Measurements from ENCODE around the gene CHRNA1. TPM values are rescaled to one million over a fixed set of nuclear protein-coding genes. Genes with fewer than 3 reads are reported as not detected.

Gene CHRNA1
- total RNA-seq, 4 donors from 2014 or later, result 0.17 TPM; not detected in 3

- WGBS, 2 donors, result 80 to 93% methylated on average over 1 of the region's 1 CpG
- intact Hi-C loops (cut with DNase I; ENCODE audit: low total_unique reads), result no loop called here
Observed at GRCh38 chr2:174722942-174723592, 41.2 kb downstream of the CHRNA1 start.

DNA sequence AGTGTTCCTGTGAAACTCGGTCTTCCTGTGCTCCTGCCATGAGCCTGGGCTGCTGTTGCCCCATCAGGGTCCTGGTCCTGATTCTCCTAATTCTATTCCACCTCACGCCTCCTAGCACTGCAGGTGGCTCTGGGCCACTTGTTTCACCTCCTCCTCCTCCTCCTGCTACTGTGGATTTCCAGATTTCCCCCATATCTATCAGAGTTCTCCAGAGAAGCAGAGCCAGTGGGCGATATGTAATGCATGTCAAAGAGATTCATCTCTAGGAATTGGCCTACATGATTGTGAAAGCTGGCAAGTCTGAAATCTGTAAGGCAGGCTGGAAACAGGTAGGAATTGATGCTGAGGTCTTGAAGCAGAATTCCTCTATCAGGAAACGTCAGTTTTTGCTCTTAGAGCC, 45.3 kb downstream of the CHRNA1 start:
- WGBS, 2 donors, result 66 to 76% methylated on average over 4 of the region's 4 CpGs
- TF ChIP-seq CTCF (IDR thresholded peaks at IDR 0.05) (no peak), POLR2A (IDR thresholded peaks at IDR 0.05) (no peak)
- no peak overlapping the region for H3K4me3 ChIP-seq (ENCODE audit: low read depth, poor library complexity, severe bottlenecking)
- no peak for DNase-seq (ENCODE audit: low spot score in 2 of 2)
- intact Hi-C loops (cut with DNase I; ENCODE audit: low total_unique reads), result no loop called here

More at GRCh38 chr2:174722942-174723592, 41.2 kb downstream of the CHRNA1 start:
- TF ChIP-seq POLR2A (IDR thresholded peaks at IDR 0.05), result no peak
- no peak for TF ChIP-seq CTCF (IDR thresholded peaks at IDR 0.05)
- no peak overlapping the region for H3K4me3 ChIP-seq (ENCODE audit: low read depth, poor library complexity, severe bottlenecking)
- DNase-seq (ENCODE audit: low spot score in 2 of 2), result no peak

- no peak overlapping the region for H3K4me3 ChIP-seq (ENCODE audit: low read depth, poor library complexity, severe bottlenecking)
- intact Hi-C loops (cut with DNase I; ENCODE audit: low total_unique reads), result no loop called here
- WGBS, 2 donors, result 45 to 70% methylated on average over 4 of the region's 4 CpGs
- no peak for TF ChIP-seq POLR2A (IDR thresholded peaks at IDR 0.05)
- TF ChIP-seq CTCF (IDR thresholded peaks at IDR 0.05), result no peak
- DNase-seq (ENCODE audit: low spot score in 2 of 2), result no peak
Observed at GRCh38 chr2:174718591-174718990, 45.7 kb downstream of the CHRNA1 start.

DNA sequence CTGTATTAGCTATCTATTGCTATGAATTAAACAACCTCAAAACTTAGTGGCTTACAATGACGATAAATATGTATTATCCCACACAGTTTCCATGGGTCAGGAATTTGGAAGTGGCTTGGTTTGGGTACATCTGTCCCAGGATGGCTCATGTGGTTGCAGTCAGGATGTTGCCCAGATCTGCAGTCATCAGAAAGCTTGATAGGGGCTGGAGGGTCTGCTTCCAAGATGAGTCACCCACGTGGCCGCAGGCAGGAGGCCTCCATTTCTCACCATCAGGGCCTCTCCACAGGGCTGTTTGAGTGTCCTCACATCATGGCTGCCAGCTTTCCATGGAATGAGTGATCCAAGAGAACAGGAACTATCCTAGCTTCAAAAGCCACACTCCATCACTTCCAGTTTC, 46.4 kb downstream of the CHRNA1 start:
- H3K4me3 ChIP-seq (ENCODE audit: low read depth, poor library complexity, severe bottlenecking), result no peak overlapping the region
- 91 to 93% methylated on average over 3 of the region's 3 CpGs for WGBS, 2 donors
- no peak for DNase-seq (ENCODE audit: low spot score in 2 of 2)
- TF ChIP-seq CTCF (IDR thresholded peaks at IDR 0.05) (no peak), POLR2A (IDR thresholded peaks at IDR 0.05) (no peak)
- intact Hi-C loops (cut with DNase I; ENCODE audit: low total_unique reads), result no loop called here

- WGBS, 2 donors, result 78 to 85% methylated on average over 6 of the region's 6 CpGs
- TF ChIP-seq POLR2A (IDR thresholded peaks at IDR 0.05) (no peak), CTCF (IDR thresholded peaks at IDR 0.05) (no peak)
- no peak overlapping the region for H3K4me3 ChIP-seq (ENCODE audit: low read depth, poor library complexity, severe bottlenecking)
- intact Hi-C loops (cut with DNase I; ENCODE audit: low total_unique reads), result no loop called here
- no peak for DNase-seq (ENCODE audit: low spot score in 2 of 2)
Observed at GRCh38 chr2:174717273-174717672, 47.0 kb downstream of the CHRNA1 start.

GRCh38 chr2:174716785-174717184, 47.5 kb downstream of the CHRNA1 start:
- DNase-seq (ENCODE audit: low spot score in 2 of 2), result no peak
- no peak overlapping the region for H3K4me3 ChIP-seq (ENCODE audit: low read depth, poor library complexity, severe bottlenecking)
- 58% methylated on average over 3 of the region's 3 CpGs for WGBS, 2 donors
- TF ChIP-seq CTCF (IDR thresholded peaks at IDR 0.05), result no peak
- intact Hi-C loops (cut with DNase I; ENCODE audit: low total_unique reads), result no loop called here

Data from lower leg skin (tissue), 4 donors.